Neural progenitor cell (in vitro differentiated cells): Measurements from ENCODE around the gene IGFBP7. TPM values are rescaled to one million over a fixed set of nuclear protein-coding genes. Genes with fewer than 3 reads are reported as not detected.

Experiments used
- DNase-seq: peaks from one replicate; pipeline ENCODE4 v3.0.0-alpha.2; 2016; ENCODE audit warnings: low spot score
- H2AFZ ChIP-seq: fragments of 200-600 bp; sonication (generic); replicated peaks from 2 replicates; pipeline ENCODE4 v1.6.1; 2016; ENCODE audit warnings: antibody characterized with exemption
- H3F3A ChIP-seq: fragments of 200-600 bp; sonication (generic); 2 replicates; pipeline ENCODE4 v1.6.1; 2016; ENCODE audit warnings: antibody characterized with exemption, low read depth
- H3K27ac ChIP-seq: fragments of 200-600 bp; sonication (generic); 2 replicates; pipeline ENCODE4 v1.5.1; 2016; ENCODE audit warnings: mild to moderate bottlenecking
- H3K27me3 ChIP-seq: fragments of 200-600 bp; sonication (generic); 2 replicates; pipeline ENCODE4 v1.6.1; 2016; ENCODE audit warnings: mild to moderate bottlenecking, moderate library complexity
- H3K36me3 ChIP-seq: fragments of 200-600 bp; sonication (generic); 2 replicates; pipeline ENCODE4 v1.5.1; 2016
- H3K4me1 ChIP-seq: fragments of 200-600 bp; sonication (generic); 2 replicates; pipeline ENCODE4 v1.6.1; 2016; ENCODE audit warnings: mixed run types
- H3K4me2 ChIP-seq: fragments of 200-600 bp; sonication (generic); 2 replicates; pipeline ENCODE4 v1.6.1; 2016
- H3K4me3 ChIP-seq: fragments of 200-600 bp; sonication (generic); 2 replicates; pipeline ENCODE4 v1.5.1; 2016
- H3K79me2 ChIP-seq: fragments of 200-600 bp; sonication (generic); 2 replicates; pipeline ENCODE4 v1.6.1; 2016; ENCODE audit warnings: low read depth
- H3K9ac ChIP-seq: fragments of 200-600 bp; sonication (generic); 2 replicates; pipeline ENCODE4 v1.6.1; 2016
- H3K9me3 ChIP-seq: fragments of 200-600 bp; sonication (generic); 2 replicates; pipeline ENCODE4 v1.5.1; 2016; ENCODE audit warnings: low read depth
- H4K20me1 ChIP-seq: fragments of 200-600 bp; sonication (generic); 2 replicates; pipeline ENCODE4 v1.6.1; 2016; ENCODE audit warnings: low read depth
- H3K27ac Mint-ChIP-seq: 3 replicates; pipeline ENCODE4 v1.8.0; 2021; ENCODE audit warnings: mixed read lengths
- H3K27me3 Mint-ChIP-seq: 2 replicates; pipeline ENCODE4 v1.8.0; 2022; ENCODE audit warnings: low read depth, mild to moderate bottlenecking, inconsistent platforms, moderate library complexity, mixed read lengths; ENCODE audit not compliant: insufficient read depth
- H3K36me3 Mint-ChIP-seq: 3 replicates; pipeline ENCODE4 v1.8.0; 2021; ENCODE audit warnings: mixed read lengths
- H3K4me1 Mint-ChIP-seq: 3 replicates; pipeline ENCODE4 v1.8.0; 2021; ENCODE audit warnings: mixed read lengths
- H3K4me3 Mint-ChIP-seq: 3 replicates; pipeline ENCODE4 v1.8.0; 2021; ENCODE audit warnings: mild to moderate bottlenecking, moderate library complexity, mixed read lengths
- H3K9me3 Mint-ChIP-seq: 3 replicates; pipeline ENCODE4 v1.8.0; 2020; ENCODE audit warnings: mixed read lengths
- EZH2 ChIP-seq: fragments of 200-600 bp; sonication (generic); IDR thresholded peaks from 2 replicates; pipeline ENCODE4 v1.6.1; 2017; ENCODE audit warnings: antibody characterized with exemption, mild to moderate bottlenecking, moderate library complexity
- EZH2phosphoT487 ChIP-seq: fragments of 200-600 bp; sonication (generic); IDR thresholded peaks from 2 replicates; pipeline ENCODE4 v1.6.1; 2017; ENCODE audit warnings: antibody characterized with exemption
- total RNA-seq: library from RNA; depleted of rRNA; stranded (reverse); fragments of >200 nt; gene quantifications from 2 replicates; pipeline ENCODE4 v1.2.3, GENCODE V29; 2015; ENCODE audit warnings: low replicate concordance
- TF ChIP-seq, protein P1 (sequence below): fragments of 200-600 bp; sonication (generic); IDR thresholded peaks from 2 replicates; pipeline ENCODE4 v1.5.1; 2017; ENCODE audit warnings: antibody characterized with exemption, mild to moderate bottlenecking

Gene IGFBP7
- total RNA-seq, 1 donor from 2014 or later: 0.86 TPM

GRCh38 chr4:57158221-57158620 lies 48.0 kb upstream of the IGFBP7 start:
- no peak overlapping the region for H2AFZ ChIP-seq
- H3K36me3 ChIP-seq: no peaks in the 10 kb centered on the region
- H3K9me3 Mint-ChIP-seq: peaks cover 15% of the 10 kb centered on the region
- TF ChIP-seq EZH2: no peak
- TF ChIP-seq, protein P1, sequence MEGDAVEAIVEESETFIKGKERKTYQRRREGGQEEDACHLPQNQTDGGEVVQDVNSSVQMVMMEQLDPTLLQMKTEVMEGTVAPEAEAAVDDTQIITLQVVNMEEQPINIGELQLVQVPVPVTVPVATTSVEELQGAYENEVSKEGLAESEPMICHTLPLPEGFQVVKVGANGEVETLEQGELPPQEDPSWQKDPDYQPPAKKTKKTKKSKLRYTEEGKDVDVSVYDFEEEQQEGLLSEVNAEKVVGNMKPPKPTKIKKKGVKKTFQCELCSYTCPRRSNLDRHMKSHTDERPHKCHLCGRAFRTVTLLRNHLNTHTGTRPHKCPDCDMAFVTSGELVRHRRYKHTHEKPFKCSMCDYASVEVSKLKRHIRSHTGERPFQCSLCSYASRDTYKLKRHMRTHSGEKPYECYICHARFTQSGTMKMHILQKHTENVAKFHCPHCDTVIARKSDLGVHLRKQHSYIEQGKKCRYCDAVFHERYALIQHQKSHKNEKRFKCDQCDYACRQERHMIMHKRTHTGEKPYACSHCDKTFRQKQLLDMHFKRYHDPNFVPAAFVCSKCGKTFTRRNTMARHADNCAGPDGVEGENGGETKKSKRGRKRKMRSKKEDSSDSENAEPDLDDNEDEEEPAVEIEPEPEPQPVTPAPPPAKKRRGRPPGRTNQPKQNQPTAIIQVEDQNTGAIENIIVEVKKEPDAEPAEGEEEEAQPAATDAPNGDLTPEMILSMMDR: peak; percentile 11
- no peak for TF ChIP-seq EZH2phosphoT487
- H3K27me3 ChIP-seq: no peaks in the 10 kb centered on the region
- no peak overlapping the region for H3K27ac Mint-ChIP-seq
- no peak overlapping the region for H3K4me3 Mint-ChIP-seq
- no peak for DNase-seq
- peaks cover 9% of the 10 kb centered on the region for H3K4me1 ChIP-seq
- H3K4me2 ChIP-seq: no peak overlapping the region
- H3K9ac ChIP-seq: no peak overlapping the region
- no peak overlapping the region for H3K4me3 ChIP-seq
- no peaks in the 10 kb centered on the region for H4K20me1 ChIP-seq
- H3K79me2 ChIP-seq: no peaks in the 10 kb centered on the region
- peaks cover 4% of the 10 kb centered on the region for H3K36me3 Mint-ChIP-seq
- peaks cover 2% of the 10 kb centered on the region for H3K27me3 Mint-ChIP-seq
- H3K27ac ChIP-seq: no peak overlapping the region
- peaks cover 28% of the 10 kb centered on the region for H3K4me1 Mint-ChIP-seq
- peaks cover 15% of the 10 kb centered on the region for H3F3A ChIP-seq
- no peaks in the 10 kb centered on the region for H3K9me3 ChIP-seq

DNA sequence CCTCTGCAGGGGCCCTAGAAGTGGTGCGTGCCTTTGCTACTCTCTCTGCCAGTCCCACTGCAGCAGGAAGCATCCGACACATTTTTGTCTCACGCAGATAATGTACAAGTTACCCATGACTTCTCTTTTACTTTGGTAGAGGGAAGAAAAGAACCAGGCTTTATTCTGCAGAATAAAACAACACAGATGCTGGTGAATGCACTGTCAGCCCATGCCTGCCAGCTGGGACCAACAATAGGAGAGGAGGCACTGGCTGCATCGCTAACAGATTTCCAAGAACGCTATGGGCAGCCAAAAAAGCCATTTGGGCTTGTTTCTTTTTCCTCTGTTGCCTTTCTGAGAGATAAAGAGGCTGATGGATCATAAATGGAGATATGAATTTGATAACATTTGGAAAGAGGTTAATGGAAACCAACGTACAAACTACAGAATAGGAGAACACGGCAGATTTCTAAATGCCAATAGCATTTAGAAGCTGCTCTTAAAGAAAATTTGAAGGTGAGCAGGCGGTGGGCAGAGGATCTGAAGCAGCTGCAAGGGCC lies 47.5 kb upstream of the IGFBP7 start:
- DNase-seq: no peak
- H3K36me3 Mint-ChIP-seq: peaks cover 4% of the 10 kb centered on the region
- H3K27me3 ChIP-seq: no peaks in the 10 kb centered on the region
- peak overlapping the region; percentile 11 for H3K4me2 ChIP-seq
- peaks cover 15% of the 10 kb centered on the region for H3K9me3 Mint-ChIP-seq
- H4K20me1 ChIP-seq: no peaks in the 10 kb centered on the region
- peaks cover 9% of the 10 kb centered on the region for H3K4me1 ChIP-seq
- H3K27ac Mint-ChIP-seq: peak overlapping the region; percentile 90
- no peak overlapping the region for H3K9ac ChIP-seq
- no peak overlapping the region for H3K4me3 Mint-ChIP-seq
- H3K27ac ChIP-seq: no peak overlapping the region
- H3K9me3 ChIP-seq: no peaks in the 10 kb centered on the region
- no peaks in the 10 kb centered on the region for H3K79me2 ChIP-seq
- H2AFZ ChIP-seq: no peak overlapping the region
- H3K27me3 Mint-ChIP-seq: peaks cover 2% of the 10 kb centered on the region
- H3F3A ChIP-seq: peaks cover 15% of the 10 kb centered on the region
- no peak overlapping the region for H3K4me3 ChIP-seq
- peaks cover 27% of the 10 kb centered on the region for H3K4me1 Mint-ChIP-seq
- H3K36me3 ChIP-seq: no peaks in the 10 kb centered on the region
- TF ChIP-seq, protein P1: no peak
- TF ChIP-seq EZH2 (no peak), EZH2phosphoT487 (no peak)

DNA sequence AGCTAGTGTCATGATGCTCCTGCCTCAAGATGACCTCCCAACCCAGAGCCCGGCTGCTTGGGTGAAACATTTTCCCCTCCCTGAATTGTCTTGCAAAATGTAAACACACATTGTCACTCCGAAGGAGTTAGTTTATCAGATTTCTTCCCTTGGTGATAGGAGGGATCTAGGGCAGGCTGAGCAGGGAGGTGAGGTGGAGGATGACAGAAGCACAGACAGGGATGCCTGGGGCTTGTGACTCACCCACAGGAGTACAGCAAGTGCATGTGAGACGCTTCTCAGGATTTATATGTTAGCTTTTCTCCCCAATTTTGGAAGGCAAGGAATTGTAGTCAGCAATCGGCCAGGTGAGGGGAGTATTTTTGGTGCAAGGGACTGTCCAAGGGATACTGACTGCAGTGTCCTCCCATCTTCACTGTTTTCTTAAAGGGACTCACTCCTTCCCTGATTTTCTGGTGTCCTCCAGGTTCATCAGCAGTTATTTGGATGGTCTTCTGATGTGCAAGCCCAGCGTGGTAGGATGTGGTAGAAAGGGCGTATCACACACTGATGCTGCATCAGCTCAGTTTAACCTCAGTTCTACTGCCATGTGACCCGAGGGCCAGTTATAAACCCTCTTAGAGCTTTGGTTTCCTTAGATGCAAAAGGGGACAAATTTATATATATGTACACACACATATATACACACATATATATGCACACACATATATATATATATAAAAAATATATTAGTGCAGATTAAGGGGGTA lies 46.2 kb upstream of the IGFBP7 start:
- no peaks in the 10 kb centered on the region for H4K20me1 ChIP-seq
- H3K27ac ChIP-seq: no peak overlapping the region
- peaks cover 9% of the 10 kb centered on the region for H3K4me1 ChIP-seq
- no peak overlapping the region for H3K4me3 ChIP-seq
- DNase-seq: no peak
- peak overlapping the region; percentile 16 for H3K27ac Mint-ChIP-seq
- H3K4me3 Mint-ChIP-seq: no peak overlapping the region
- H3K4me1 Mint-ChIP-seq: peaks cover 27% of the 10 kb centered on the region
- H3K9me3 ChIP-seq: no peaks in the 10 kb centered on the region
- H3K9me3 Mint-ChIP-seq: peaks cover 15% of the 10 kb centered on the region
- TF ChIP-seq EZH2 (no peak), EZH2phosphoT487 (no peak)
- TF ChIP-seq, protein P1: no peak
- no peak overlapping the region for H3K4me2 ChIP-seq
- no peak overlapping the region for H3K9ac ChIP-seq
- H3K36me3 Mint-ChIP-seq: peaks cover 8% of the 10 kb centered on the region
- H3K27me3 ChIP-seq: no peaks in the 10 kb centered on the region
- peaks cover 2% of the 10 kb centered on the region for H3K27me3 Mint-ChIP-seq
- H3F3A ChIP-seq: peaks cover 15% of the 10 kb centered on the region
- no peak overlapping the region for H2AFZ ChIP-seq
- H3K36me3 ChIP-seq: no peaks in the 10 kb centered on the region
- no peaks in the 10 kb centered on the region for H3K79me2 ChIP-seq
